MCF 10A (cell line): Measurements from ENCODE around the gene DSG3. TPM values are rescaled to one million over a fixed set of nuclear protein-coding genes. Genes with fewer than 3 reads are reported as not detected.

Experiments
- BruUV-seq: library from RNA; stranded (reverse); fragments of 400-500 nt; replicated peaks from 2 replicates; lab custom pipeline; 2021; lab: Mats Ljungman, UMichigan
- CTCF ChIA-PET: fragments of 300-600 bp; sonication (Branson Sonifier 250); formaldehyde crosslinking; extraction: SDS; loops from one replicate; lab custom pipeline; 2021; ENCODE audit warnings: antibody characterized with exemption, inconsistent platforms; lab: Yijun Ruan, JAX
- POLR2A ChIA-PET: fragments of 300-600, 350-650 bp; sonication (Branson Sonifier 250); formaldehyde crosslinking; extraction: SDS; loops from one replicate; lab custom pipeline; 2020; ENCODE audit warnings: antibody characterized with exemption, inconsistent platforms; lab: Yijun Ruan, JAX
- DNase-seq: peaks from one replicate; pipeline ENCODE4 v3.0.0-alpha.2; 2018; ENCODE audit not compliant: unreplicated experiment
- H3K27ac Mint-ChIP-seq: one replicate; pipeline ENCODE4 v1.8.0; 2022; ENCODE audit warnings: mild to moderate bottlenecking, low read depth, mixed read lengths; ENCODE audit not compliant: unreplicated experiment
- H3K27me3 Mint-ChIP-seq: one replicate; pipeline ENCODE4 v1.8.0; 2022; ENCODE audit warnings: mixed read lengths; ENCODE audit not compliant: insufficient read depth, unreplicated experiment
- H3K36me3 Mint-ChIP-seq: one replicate; pipeline ENCODE4 v1.8.0; 2022; ENCODE audit warnings: mild to moderate bottlenecking, moderate library complexity, mixed read lengths; ENCODE audit not compliant: insufficient read depth, unreplicated experiment
- H3K4me1 Mint-ChIP-seq: one replicate; pipeline ENCODE4 v1.8.0; 2022; ENCODE audit warnings: mixed read lengths; ENCODE audit not compliant: insufficient read depth, unreplicated experiment
- H3K4me3 Mint-ChIP-seq: one replicate; pipeline ENCODE4 v1.8.0; 2022; ENCODE audit warnings: mild to moderate bottlenecking, moderate library complexity, mixed read lengths; ENCODE audit not compliant: unreplicated experiment
- H3K9me3 Mint-ChIP-seq: one replicate; pipeline ENCODE4 v1.8.0; 2022; ENCODE audit warnings: mixed read lengths; ENCODE audit not compliant: unreplicated experiment
- intact Hi-C: fragments of 100-400 bp; cut with micrococcal nuclease; formaldehyde crosslinking; loops from 2 replicates; pipeline ENCODE4 v1.14.1; 2022
- total RNA-seq: library from RNA; stranded (reverse); gene quantifications from 2 replicates; pipeline ENCODE4 v1.2.3, GENCODE V29; 2022
- TF ChIP-seq, protein P1 (sequence below): fragments of 200-600 bp; IDR thresholded peaks from one replicate; pipeline ENCODE4 v1.8.0; 2022; ENCODE audit warnings: antibody characterized with exemption, mild to moderate bottlenecking; ENCODE audit not compliant: unreplicated experiment

DSG3 gene
- total RNA-seq, 1 experiment from 2014 or later: 68.5 TPM

GRCh38 chr18:31513189-31513935, 65.8 kb downstream of the DSG3 start:
- intact Hi-C loops: loop anchor here (10.0 kb wide), 1 partner anchor 539 kb away; no protein-coding TSS in a partner anchor
- peak overlapping the region; percentile 95 for H3K27ac Mint-ChIP-seq
- TSS peak; percentile 56 for BruUV-seq
- H3K27me3 Mint-ChIP-seq: no peaks in the 10 kb centered on the region
- ChIA-PET POLR2A (interaction anchor here (0.6 to 8.9 kb wide), 30 partner anchors 9 to 546 kb away, joined by 3 to 189 read pairs (median 6); partner anchors contain the start of genes B4GALT6, DSC3, DSG2 and DSG3), CTCF (interaction anchor here (0.6 to 2.1 kb wide), 9 partner anchors 14 to 641 kb away, joined by 3 to 18 read pairs (median 3); partner anchors contain the start of gene B4GALT6)
- peaks cover 9% of the 10 kb centered on the region for H3K36me3 Mint-ChIP-seq
- peaks cover 51% of the 10 kb centered on the region for H3K4me1 Mint-ChIP-seq
- peak overlapping the region; percentile 0 for H3K4me3 Mint-ChIP-seq
- H3K9me3 Mint-ChIP-seq: no peaks in the 10 kb centered on the region
- TF ChIP-seq, protein P1, sequence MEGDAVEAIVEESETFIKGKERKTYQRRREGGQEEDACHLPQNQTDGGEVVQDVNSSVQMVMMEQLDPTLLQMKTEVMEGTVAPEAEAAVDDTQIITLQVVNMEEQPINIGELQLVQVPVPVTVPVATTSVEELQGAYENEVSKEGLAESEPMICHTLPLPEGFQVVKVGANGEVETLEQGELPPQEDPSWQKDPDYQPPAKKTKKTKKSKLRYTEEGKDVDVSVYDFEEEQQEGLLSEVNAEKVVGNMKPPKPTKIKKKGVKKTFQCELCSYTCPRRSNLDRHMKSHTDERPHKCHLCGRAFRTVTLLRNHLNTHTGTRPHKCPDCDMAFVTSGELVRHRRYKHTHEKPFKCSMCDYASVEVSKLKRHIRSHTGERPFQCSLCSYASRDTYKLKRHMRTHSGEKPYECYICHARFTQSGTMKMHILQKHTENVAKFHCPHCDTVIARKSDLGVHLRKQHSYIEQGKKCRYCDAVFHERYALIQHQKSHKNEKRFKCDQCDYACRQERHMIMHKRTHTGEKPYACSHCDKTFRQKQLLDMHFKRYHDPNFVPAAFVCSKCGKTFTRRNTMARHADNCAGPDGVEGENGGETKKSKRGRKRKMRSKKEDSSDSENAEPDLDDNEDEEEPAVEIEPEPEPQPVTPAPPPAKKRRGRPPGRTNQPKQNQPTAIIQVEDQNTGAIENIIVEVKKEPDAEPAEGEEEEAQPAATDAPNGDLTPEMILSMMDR: no peak
- peak; percentile 79 for DNase-seq

DNA sequence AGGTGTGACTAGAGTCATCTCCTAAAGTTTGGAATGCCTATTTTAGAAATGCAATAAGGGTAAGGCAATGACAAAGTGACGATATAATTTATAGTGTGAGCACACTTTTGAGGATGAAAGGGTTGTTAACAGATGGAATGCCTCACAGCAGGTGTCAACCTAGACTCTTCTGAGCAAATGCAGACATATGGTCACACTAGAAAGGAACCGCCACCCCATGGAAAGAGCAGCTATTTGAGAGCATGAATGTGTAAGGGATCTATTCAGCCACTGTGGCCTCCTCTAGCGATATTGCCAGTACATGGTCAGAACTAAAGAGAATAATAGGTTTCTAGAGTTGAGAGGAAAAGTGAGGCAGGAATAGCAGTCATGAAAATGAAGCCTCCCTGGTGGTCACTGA, 68.9 kb downstream of the DSG3 start:
- Mint-ChIP-seq H3K4me3 (no peak overlapping the region), H3K27me3 (no peaks in the 10 kb centered on the region), H3K9me3 (no peaks in the 10 kb centered on the region), H3K4me1 (peaks cover 26% of the 10 kb centered on the region), H3K36me3 (peaks cover 37% of the 10 kb centered on the region), H3K27ac (no peak overlapping the region)
- intact Hi-C loops: loop anchor here (10.0 kb wide), 1 partner anchor 542 kb away; no protein-coding TSS in a partner anchor
- DNase-seq: no peak
- no TSS peak for BruUV-seq
- CTCF ChIA-PET: interaction anchor here (0.6 to 1.2 kb wide), 3 partner anchors 14 to 267 kb away, joined by 3 read pairs; no protein-coding TSS in a partner anchor
- TF ChIP-seq, protein P1: no peak
- POLR2A ChIA-PET: interaction anchor here (0.5 to 1.4 kb wide), 3 partner anchors 10 to 423 kb away, joined by 3 to 5 read pairs (median 3); no protein-coding TSS in a partner anchor

DNA sequence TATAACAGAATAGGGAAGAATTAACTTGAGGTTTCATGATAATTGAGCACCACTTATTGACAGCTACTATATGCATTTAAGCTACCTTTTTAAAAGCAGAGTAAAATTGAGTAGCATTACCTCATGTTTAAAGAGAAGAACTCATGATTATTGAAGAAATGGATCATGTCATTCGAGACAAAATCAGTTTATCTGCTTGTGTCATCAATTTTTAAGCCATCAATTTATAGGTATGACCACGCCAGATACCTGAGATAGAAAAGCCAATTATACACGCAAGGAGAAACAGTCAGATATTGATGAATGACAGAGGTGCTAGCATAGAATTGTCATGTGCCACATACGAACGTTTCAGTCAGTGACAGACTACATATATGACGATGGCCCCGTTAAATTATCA, 78.8 kb downstream of the DSG3 start:
- H3K27me3 Mint-ChIP-seq: no peaks in the 10 kb centered on the region
- no peaks in the 10 kb centered on the region for H3K9me3 Mint-ChIP-seq
- no peaks in the 10 kb centered on the region for H3K4me1 Mint-ChIP-seq
- H3K36me3 Mint-ChIP-seq: peaks cover 93% of the 10 kb centered on the region
- ChIA-PET CTCF (interaction anchor here (0.7 to 1.5 kb wide), 2 partner anchors 71 to 103 kb away, joined by 3 to 5 read pairs; no protein-coding TSS in a partner anchor), POLR2A (interaction anchor here (0.6 kb wide), 1 partner anchor 455 kb away, joined by 3 read pairs; no protein-coding TSS in a partner anchor)
- intact Hi-C loops: no loop called here
- no TSS peak for BruUV-seq
- H3K27ac Mint-ChIP-seq: no peak overlapping the region
- TF ChIP-seq, protein P1: no peak
- DNase-seq: no peak
- H3K4me3 Mint-ChIP-seq: no peak overlapping the region

Other genes starting within 250 kb of the DSG3 start
- not detected in 2 replicates for gene DSG1, start 129.6 kb upstream of the DSG3 start, total RNA-seq
- not detected in 2 replicates for gene DSG4, start 71.0 kb upstream of the DSG3 start, total RNA-seq
- 106 and 134 TPM in 2 replicates for gene DSG2, start 50.4 kb downstream of the DSG3 start, total RNA-seq
- not detected in 2 replicates for gene TTR, start 144.1 kb downstream of the DSG3 start, total RNA-seq
- gene B4GALT6, start 236.8 kb downstream of the DSG3 start, total RNA-seq: 6.0 and 14.5 TPM in 2 replicates